COR-L47 (cell line): ENCODE data around the gene GREM1.

Experiments used
- DNase-seq: peaks from one replicate; lab custom pipeline; 2025; lab: John Stamatoyannopoulos, UW

Gene GREM1

GRCh38 chr15:32730677-32731654 is 13.2 kb downstream of the GREM1 start:
- DNase-seq: no peak

GRCh38 chr15:32732574-32733157 is 14.9 kb downstream of the GREM1 start:
- DNase-seq: no peak

GRCh38 chr15:32733281-32733680 is 15.5 kb downstream of the GREM1 start:
- DNase-seq: no peak

- no peak for DNase-seq
These were observed 18.3 kb downstream of the GREM1 start for GRCh38 chr15:32735989-32736700.

- DNase-seq: no peak
These were observed 18.9 kb downstream of the GREM1 start for GRCh38 chr15:32736701-32737061.

- no peak for DNase-seq
These were observed 19.5 kb downstream of the GREM1 start for GRCh38 chr15:32737304-32737703.

GRCh38 chr15:32738666-32739065 is 20.9 kb downstream of the GREM1 start:
- DNase-seq: no peak

GRCh38 chr15:32739522-32740063 is 21.8 kb downstream of the GREM1 start:
- no peak for DNase-seq

- peak; percentile 69 for DNase-seq
These were observed 25.8 kb downstream of the GREM1 start for GRCh38 chr15:32743411-32744140.

- DNase-seq: no peak
These were observed 28.5 kb downstream of the GREM1 start for GRCh38 chr15:32746116-32746857.

- no peak for DNase-seq
These were observed 30.1 kb downstream of the GREM1 start for GRCh38 chr15:32747921-32748342.

GRCh38 chr15:32750979-32751378 is 33.2 kb downstream of the GREM1 start:
- no peak for DNase-seq

- DNase-seq: no peak
These were observed 39.6 kb downstream of the GREM1 start for GRCh38 chr15:32757426-32757825.

GRCh38 chr15:32763295-32763694 is 45.5 kb downstream of the GREM1 start:
- no peak for DNase-seq

GRCh38 chr15:32765236-32765635 is 47.4 kb downstream of the GREM1 start:
- DNase-seq: no peak

- no peak for DNase-seq
These were observed 48.3 kb downstream of the GREM1 start for GRCh38 chr15:32766101-32766500.

GRCh38 chr15:32767236-32767635 is 49.4 kb downstream of the GREM1 start:
- DNase-seq: no peak

GRCh38 chr15:32774022-32774421 is 56.2 kb downstream of the GREM1 start:
- DNase-seq: no peak

- no peak for DNase-seq
These were observed 57.3 kb downstream of the GREM1 start for GRCh38 chr15:32775103-32775502.

- DNase-seq: no peak
These were observed 60.8 kb downstream of the GREM1 start for GRCh38 chr15:32778391-32779176.
